SU-DHL-6 (cell line): Measurements from ENCODE around the gene LITAFD.

Experiments
- EZH2phosphoT487 ChIP-seq: fragments of 200-600 bp; sonication (generic), shearing (Covaris generic); conservative IDR thresholded peaks from 2 replicates; pipeline ENCODE4 v1.6.1; 2018; ENCODE audit warnings: mild to moderate bottlenecking, antibody characterized with exemption, low read length, moderate library complexity, mixed read lengths
- TF ChIP-seq, protein P1 (sequence below): fragments of 200-600 bp; sonication (generic); IDR thresholded peaks from one replicate; pipeline ENCODE4 v1.5.1; 2017; ENCODE audit warnings: antibody characterized with exemption, mild to moderate bottlenecking, low read length, moderate library complexity; ENCODE audit not compliant: insufficient read depth, poor library complexity, severe bottlenecking

DNA sequence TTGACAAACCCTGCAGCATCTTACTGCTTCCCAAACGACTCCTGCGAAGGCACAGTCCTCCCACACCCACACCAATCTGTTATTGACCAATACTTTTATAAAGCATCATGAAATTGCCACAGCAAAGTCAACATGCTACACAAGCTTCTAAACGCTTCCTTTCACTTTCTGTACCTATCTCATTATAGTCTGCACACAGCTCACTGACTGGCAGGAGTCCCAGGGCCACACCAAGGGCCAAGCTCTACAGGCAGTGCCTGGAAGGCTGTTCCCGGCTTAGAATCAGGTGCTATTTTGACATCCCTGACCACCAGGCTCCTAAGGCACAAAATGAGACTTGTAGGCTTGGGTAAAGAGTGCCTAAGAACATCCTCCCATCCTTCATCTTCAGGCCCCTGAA, 42.1 kb downstream of the LITAFD start:
- TF ChIP-seq, protein P1, sequence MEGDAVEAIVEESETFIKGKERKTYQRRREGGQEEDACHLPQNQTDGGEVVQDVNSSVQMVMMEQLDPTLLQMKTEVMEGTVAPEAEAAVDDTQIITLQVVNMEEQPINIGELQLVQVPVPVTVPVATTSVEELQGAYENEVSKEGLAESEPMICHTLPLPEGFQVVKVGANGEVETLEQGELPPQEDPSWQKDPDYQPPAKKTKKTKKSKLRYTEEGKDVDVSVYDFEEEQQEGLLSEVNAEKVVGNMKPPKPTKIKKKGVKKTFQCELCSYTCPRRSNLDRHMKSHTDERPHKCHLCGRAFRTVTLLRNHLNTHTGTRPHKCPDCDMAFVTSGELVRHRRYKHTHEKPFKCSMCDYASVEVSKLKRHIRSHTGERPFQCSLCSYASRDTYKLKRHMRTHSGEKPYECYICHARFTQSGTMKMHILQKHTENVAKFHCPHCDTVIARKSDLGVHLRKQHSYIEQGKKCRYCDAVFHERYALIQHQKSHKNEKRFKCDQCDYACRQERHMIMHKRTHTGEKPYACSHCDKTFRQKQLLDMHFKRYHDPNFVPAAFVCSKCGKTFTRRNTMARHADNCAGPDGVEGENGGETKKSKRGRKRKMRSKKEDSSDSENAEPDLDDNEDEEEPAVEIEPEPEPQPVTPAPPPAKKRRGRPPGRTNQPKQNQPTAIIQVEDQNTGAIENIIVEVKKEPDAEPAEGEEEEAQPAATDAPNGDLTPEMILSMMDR, result no peak
- no peak for TF ChIP-seq EZH2phosphoT487
